Neural progenitor cell (in vitro differentiated cells): ENCODE data around the gene TICRR. TPM values are rescaled to one million over a fixed set of nuclear protein-coding genes. Genes with fewer than 3 reads are reported as not detected.
A peak's percentile ranks its signal among the peaks of the same experiment; 100 is the strongest.

Experiments
- DNase-seq: peaks from one replicate; pipeline ENCODE4 v3.0.0-alpha.2; 2016; ENCODE audit warnings: low spot score
- H2AFZ ChIP-seq: fragments of 200-600 bp; sonication (generic); replicated peaks from 2 replicates; pipeline ENCODE4 v1.6.1; 2016; ENCODE audit warnings: antibody characterized with exemption
- H3F3A ChIP-seq: fragments of 200-600 bp; sonication (generic); 2 replicates; pipeline ENCODE4 v1.6.1; 2016; ENCODE audit warnings: antibody characterized with exemption, low read depth
- H3K27ac ChIP-seq: fragments of 200-600 bp; sonication (generic); 2 replicates; pipeline ENCODE4 v1.5.1; 2016; ENCODE audit warnings: mild to moderate bottlenecking
- H3K27me3 ChIP-seq: fragments of 200-600 bp; sonication (generic); 2 replicates; pipeline ENCODE4 v1.6.1; 2016; ENCODE audit warnings: mild to moderate bottlenecking, moderate library complexity
- H3K36me3 ChIP-seq: fragments of 200-600 bp; sonication (generic); 2 replicates; pipeline ENCODE4 v1.5.1; 2016
- H3K4me1 ChIP-seq: fragments of 200-600 bp; sonication (generic); 2 replicates; pipeline ENCODE4 v1.6.1; 2016; ENCODE audit warnings: mixed run types
- H3K4me2 ChIP-seq: fragments of 200-600 bp; sonication (generic); 2 replicates; pipeline ENCODE4 v1.6.1; 2016
- H3K4me3 ChIP-seq: fragments of 200-600 bp; sonication (generic); 2 replicates; pipeline ENCODE4 v1.5.1; 2016
- H3K79me2 ChIP-seq: fragments of 200-600 bp; sonication (generic); 2 replicates; pipeline ENCODE4 v1.6.1; 2016; ENCODE audit warnings: low read depth
- H3K9ac ChIP-seq: fragments of 200-600 bp; sonication (generic); 2 replicates; pipeline ENCODE4 v1.6.1; 2016
- H3K9me3 ChIP-seq: fragments of 200-600 bp; sonication (generic); 2 replicates; pipeline ENCODE4 v1.5.1; 2016; ENCODE audit warnings: low read depth
- H4K20me1 ChIP-seq: fragments of 200-600 bp; sonication (generic); 2 replicates; pipeline ENCODE4 v1.6.1; 2016; ENCODE audit warnings: low read depth
- H3K27ac Mint-ChIP-seq: 3 replicates; pipeline ENCODE4 v1.8.0; 2021; ENCODE audit warnings: mixed read lengths
- H3K27me3 Mint-ChIP-seq: 2 replicates; pipeline ENCODE4 v1.8.0; 2022; ENCODE audit warnings: low read depth, mild to moderate bottlenecking, inconsistent platforms, moderate library complexity, mixed read lengths; ENCODE audit not compliant: insufficient read depth
- H3K36me3 Mint-ChIP-seq: 3 replicates; pipeline ENCODE4 v1.8.0; 2021; ENCODE audit warnings: mixed read lengths
- H3K4me1 Mint-ChIP-seq: 3 replicates; pipeline ENCODE4 v1.8.0; 2021; ENCODE audit warnings: mixed read lengths
- H3K4me3 Mint-ChIP-seq: 3 replicates; pipeline ENCODE4 v1.8.0; 2021; ENCODE audit warnings: mild to moderate bottlenecking, moderate library complexity, mixed read lengths
- H3K9me3 Mint-ChIP-seq: 3 replicates; pipeline ENCODE4 v1.8.0; 2020; ENCODE audit warnings: mixed read lengths
- CTCF ChIP-seq: fragments of 200-600 bp; sonication (generic); IDR thresholded peaks from 2 replicates; pipeline ENCODE4 v1.5.1; 2017; ENCODE audit warnings: antibody characterized with exemption, mild to moderate bottlenecking
- EZH2 ChIP-seq: fragments of 200-600 bp; sonication (generic); IDR thresholded peaks from 2 replicates; pipeline ENCODE4 v1.6.1; 2017; ENCODE audit warnings: antibody characterized with exemption, mild to moderate bottlenecking, moderate library complexity
- EZH2phosphoT487 ChIP-seq: fragments of 200-600 bp; sonication (generic); IDR thresholded peaks from 2 replicates; pipeline ENCODE4 v1.6.1; 2017; ENCODE audit warnings: antibody characterized with exemption
- total RNA-seq: library from RNA; depleted of rRNA; stranded (reverse); fragments of >200 nt; gene quantifications from 2 replicates; pipeline ENCODE4 v1.2.3, GENCODE V29; 2015; ENCODE audit warnings: low replicate concordance

TICRR gene
- total RNA-seq, 1 donor from 2014 or later: 19.6 TPM

DNA sequence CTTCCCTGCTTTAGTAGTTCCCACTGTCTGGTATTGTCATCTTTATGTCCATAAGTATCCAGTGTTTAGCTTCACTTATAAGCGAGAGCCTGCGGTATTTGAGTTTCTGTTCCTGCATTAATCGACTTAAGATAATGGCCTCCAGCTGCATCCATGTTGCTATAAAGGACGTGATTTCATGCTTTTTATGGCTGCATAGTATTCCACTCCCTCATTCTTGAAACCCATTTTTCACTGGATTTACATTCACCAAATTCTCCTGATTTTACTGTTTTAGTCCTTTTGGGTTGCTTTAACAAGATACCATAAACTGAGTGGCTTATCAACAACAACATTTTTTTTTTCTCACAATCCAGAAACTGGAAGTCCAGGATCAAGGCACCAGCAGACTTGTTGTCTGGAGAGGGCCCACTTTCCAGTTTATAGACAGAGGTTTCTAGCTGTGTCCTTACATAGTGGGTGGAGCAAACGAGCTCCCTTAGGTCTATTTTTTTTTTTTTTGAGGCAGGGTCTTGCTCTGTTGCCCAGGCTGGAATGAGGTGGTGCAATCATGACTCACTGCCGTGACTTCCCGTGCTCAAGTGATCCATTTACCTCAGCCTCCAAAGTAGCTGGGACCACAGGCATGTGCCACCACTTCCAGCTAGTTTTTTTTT, 6.1 kb upstream of the TICRR start:
- Mint-ChIP-seq H3K27me3 (peaks cover 7% of the 10 kb centered on the region), H3K36me3 (no peaks in the 10 kb centered on the region), H3K27ac (no peak overlapping the region), H3K4me3 (no peak overlapping the region), H3K4me1 (no peaks in the 10 kb centered on the region), H3K9me3 (peaks cover 4% of the 10 kb centered on the region)
- H3K9me3 ChIP-seq: no peaks in the 10 kb centered on the region
- H3K4me2 ChIP-seq: no peak overlapping the region
- no peak overlapping the region for H3K9ac ChIP-seq
- H2AFZ ChIP-seq: no peak overlapping the region
- TF ChIP-seq CTCF (no peak), EZH2phosphoT487 (no peak), EZH2 (no peak)
- no peaks in the 10 kb centered on the region for H3K27me3 ChIP-seq
- no peaks in the 10 kb centered on the region for H4K20me1 ChIP-seq
- H3K4me1 ChIP-seq: no peaks in the 10 kb centered on the region
- H3K79me2 ChIP-seq: no peaks in the 10 kb centered on the region
- H3F3A ChIP-seq: no peaks in the 10 kb centered on the region
- H3K36me3 ChIP-seq: no peaks in the 10 kb centered on the region
- no peak overlapping the region for H3K27ac ChIP-seq
- H3K4me3 ChIP-seq: no peak overlapping the region
- no peak for DNase-seq

- DNase-seq: peak; percentile 51
- H3K4me2 ChIP-seq: peak overlapping the region; percentile 91
- peaks cover 16% of the 10 kb centered on the region for H3K4me1 ChIP-seq
- peaks cover 55% of the 10 kb centered on the region for H3K79me2 ChIP-seq
- Mint-ChIP-seq H3K27ac (no peak overlapping the region), H3K36me3 (peaks cover 19% of the 10 kb centered on the region), H3K27me3 (peaks cover 4% of the 10 kb centered on the region), H3K9me3 (no peaks in the 10 kb centered on the region), H3K4me1 (peaks cover 26% of the 10 kb centered on the region), H3K4me3 (peak overlapping the region; percentile 93)
- H3K9ac ChIP-seq: peak overlapping the region; percentile 55
- no peaks in the 10 kb centered on the region for H3K27me3 ChIP-seq
- no peaks in the 10 kb centered on the region for H3F3A ChIP-seq
- no peak for TF ChIP-seq CTCF
- TF ChIP-seq EZH2: no peak
- no peak for TF ChIP-seq EZH2phosphoT487
- peak overlapping the region; percentile 71 for H2AFZ ChIP-seq
- H3K9me3 ChIP-seq: no peaks in the 10 kb centered on the region
- peaks cover 47% of the 10 kb centered on the region for H4K20me1 ChIP-seq
- H3K4me3 ChIP-seq: peak overlapping the region; percentile 83
- H3K36me3 ChIP-seq: peaks cover 18% of the 10 kb centered on the region
- no peak overlapping the region for H3K27ac ChIP-seq
Observed at GRCh38 chr15:89575656-89576416, 567 bp downstream of the TICRR start.

GRCh38 chr15:89576417-89576773, 1.1 kb downstream of the TICRR start:
- no peaks in the 10 kb centered on the region for H3K9me3 Mint-ChIP-seq
- Histone ChIP-seq H3K27ac (no peak overlapping the region), H3K27me3 (no peaks in the 10 kb centered on the region), H3K4me3 (peak overlapping the region; percentile 83), H2AFZ (no peak overlapping the region), H3K79me2 (peaks cover 61% of the 10 kb centered on the region), H3K9me3 (no peaks in the 10 kb centered on the region), H3K4me2 (peak overlapping the region; percentile 91), H4K20me1 (peaks cover 53% of the 10 kb centered on the region), H3K4me1 (peaks cover 16% of the 10 kb centered on the region), H3K36me3 (peaks cover 18% of the 10 kb centered on the region), H3F3A (no peaks in the 10 kb centered on the region), H3K9ac (peak overlapping the region; percentile 55)
- H3K36me3 Mint-ChIP-seq: peaks cover 19% of the 10 kb centered on the region
- no peak overlapping the region for H3K27ac Mint-ChIP-seq
- H3K4me1 Mint-ChIP-seq: peaks cover 26% of the 10 kb centered on the region
- DNase-seq: no peak
- peaks cover 4% of the 10 kb centered on the region for H3K27me3 Mint-ChIP-seq
- H3K4me3 Mint-ChIP-seq: peak overlapping the region; percentile 93
- TF ChIP-seq CTCF (no peak), EZH2 (no peak), EZH2phosphoT487 (no peak)
